Esophagus (tissue), 2 donors: ENCODE results near the gene ZCWPW2. TPM values are rescaled to one million over a fixed set of nuclear protein-coding genes. Genes with fewer than 3 reads are reported as not detected.

Experiments
- H3K27ac ChIP-seq, 2 donors: one replicate each; pipeline ENCODE4 v1.5.1; 2013; ENCODE audit warnings: low read depth in 2 of 2, mild to moderate bottlenecking in 2 of 2, inconsistent platforms in 1 of 2, low read length in 1 of 2, moderate library complexity in 1 of 2
- H3K27me3 ChIP-seq, 2 donors: one replicate each; pipeline ENCODE4 v1.6.1; 2013; ENCODE audit warnings: low read length in 2 of 2, control low read depth in 1 of 2, mild to moderate bottlenecking in 1 of 2; ENCODE audit not compliant: insufficient read depth in 2 of 2, control insufficient read depth in 1 of 2
- H3K36me3 ChIP-seq, 2 donors: one replicate each; pipeline ENCODE4 v1.6.1; 2013; ENCODE audit warnings: low read length in 1 of 2; ENCODE audit not compliant: control insufficient read depth in 2 of 2, insufficient read depth in 2 of 2
- H3K4me1 ChIP-seq, 2 donors: one replicate each; pipeline ENCODE4 v1.6.1; 2013; ENCODE audit warnings: low read length in 1 of 2; ENCODE audit not compliant: control insufficient read depth in 2 of 2, insufficient read depth in 2 of 2
- H3K4me3 ChIP-seq, 2 donors: one replicate each; pipeline ENCODE4 v1.5.1; 2013; ENCODE audit warnings: low read length in 2 of 2, mild to moderate bottlenecking in 2 of 2, low read depth in 1 of 2, moderate library complexity in 1 of 2
- H3K9me3 ChIP-seq, 2 donors: one replicate each; pipeline ENCODE4 v1.6.1; 2013; ENCODE audit warnings: mild to moderate bottlenecking in 2 of 2, low read depth in 1 of 2, low read length in 1 of 2, moderate library complexity in 1 of 2; ENCODE audit not compliant: control insufficient read depth in 2 of 2, insufficient read depth in 1 of 2
- WGBS, 2 donors: extraction: QIAGEN DNeasy Blood & Tissue Kit; methylation state at CpG; one replicate each; pipeline ENCODE4 v1.1.7; 2013; 5-methylcytosine and 5-hydroxymethylcytosine counted together
- polyA plus RNA-seq, 2 donors: library from polyadenylated mRNA; stranded (reverse); fragments of 200-250 nt; gene quantifications; one replicate each; pipeline ENCODE4 v1.2.3, GENCODE V29; 2013
- donor health status: healthy with polysubstance abuse.
- donor health status: Bipolar disorder and iron deficiency.

The ZCWPW2 gene
- polyA plus RNA-seq, 2 donors: 0.28 to 0.29 TPM

- H3K27me3 ChIP-seq: no peaks in the 10 kb centered on the region
- 0 to 1% methylated on average over 16 of the region's 16 CpGs for WGBS, 2 donors
- H3K9me3 ChIP-seq: peaks cover 0 to 3% of the 10 kb centered on the region in 2 donors
- H3K36me3 ChIP-seq: peaks cover 0 to 2% of the 10 kb centered on the region in 2 donors
- H3K27ac ChIP-seq: peak overlapping the region; percentile 95 to 99
- H3K4me1 ChIP-seq: no peaks in the 10 kb centered on the region
- peak overlapping the region; percentile 79 to 87 for H3K4me3 ChIP-seq
Measured at GRCh38 chr3:28348265-28348628, 274 bp upstream of the ZCWPW2 start.

GRCh38 chr3:28349469-28350000, 1.0 kb downstream of the ZCWPW2 start:
- H3K36me3 ChIP-seq: peaks cover 0 to 2% of the 10 kb centered on the region in 2 donors
- H3K4me3 ChIP-seq: peak overlapping the region; percentile 79 to 87
- no peaks in the 10 kb centered on the region for H3K27me3 ChIP-seq
- no peaks in the 10 kb centered on the region for H3K4me1 ChIP-seq
- peak overlapping the region; percentile 95 to 99 for H3K27ac ChIP-seq
- H3K9me3 ChIP-seq: peaks cover 0 to 3% of the 10 kb centered on the region in 2 donors
- 18 to 23% methylated on average over 13 of the region's 13 CpGs for WGBS, 2 donors

GRCh38 chr3:28376424-28376823, 27.9 kb downstream of the ZCWPW2 start:
- Histone ChIP-seq H3K9me3 (no peaks in the 10 kb centered on the region), H3K27ac (no peak overlapping the region), H3K4me1 (no peaks in the 10 kb centered on the region), H3K4me3 (no peak overlapping the region), H3K27me3 (no peaks in the 10 kb centered on the region), H3K36me3 (no peaks in the 10 kb centered on the region)
- 84 to 87% methylated on average over 4 of the region's 4 CpGs for WGBS, 2 donors

GRCh38 chr3:28386049-28386448, 37.5 kb downstream of the ZCWPW2 start:
- Histone ChIP-seq H3K4me1 (no peaks in the 10 kb centered on the region), H3K4me3 (no peak overlapping the region), H3K36me3 (no peaks in the 10 kb centered on the region), H3K27me3 (no peaks in the 10 kb centered on the region), H3K27ac (no peak overlapping the region), H3K9me3 (no peaks in the 10 kb centered on the region)
- WGBS, 2 donors: 88 to 92% methylated on average over 5 of the region's 5 CpGs

GRCh38 chr3:28388978-28389377, 40.5 kb downstream of the ZCWPW2 start:
- Histone ChIP-seq H3K9me3 (no peaks in the 10 kb centered on the region), H3K27ac (no peak overlapping the region), H3K4me3 (no peak overlapping the region), H3K27me3 (no peaks in the 10 kb centered on the region), H3K4me1 (no peaks in the 10 kb centered on the region), H3K36me3 (no peaks in the 10 kb centered on the region)
- 77 to 88% methylated on average over 1 of the region's 1 CpG for WGBS, 2 donors

GRCh38 chr3:28399206-28399605, 50.7 kb downstream of the ZCWPW2 start:
- Histone ChIP-seq H3K27ac (no peak overlapping the region), H3K9me3 (peaks cover 0 to 4% of the 10 kb centered on the region in 2 donors), H3K27me3 (no peaks in the 10 kb centered on the region), H3K4me3 (no peak overlapping the region), H3K36me3 (no peaks in the 10 kb centered on the region), H3K4me1 (no peaks in the 10 kb centered on the region)
- WGBS, 2 donors: 94 to 95% methylated on average over 3 of the region's 3 CpGs

GRCh38 chr3:28406241-28406640, 57.7 kb downstream of the ZCWPW2 start:
- Histone ChIP-seq H3K27ac (no peak overlapping the region), H3K4me3 (no peak overlapping the region), H3K4me1 (no peaks in the 10 kb centered on the region), H3K9me3 (no peaks in the 10 kb centered on the region), H3K27me3 (no peaks in the 10 kb centered on the region), H3K36me3 (no peaks in the 10 kb centered on the region)
- 65 to 69% methylated on average over 1 of the region's 1 CpG for WGBS, 2 donors

- Histone ChIP-seq H3K27me3 (no peaks in the 10 kb centered on the region), H3K9me3 (peaks cover 0 to 2% of the 10 kb centered on the region in 2 donors), H3K4me1 (no peaks in the 10 kb centered on the region)
Measured at GRCh38 chr3:28449398-28449797, 100.9 kb downstream of the ZCWPW2 start.

GRCh38 chr3:28462866-28463265, 114.3 kb downstream of the ZCWPW2 start:
- Histone ChIP-seq H3K9me3 (no peaks in the 10 kb centered on the region), H3K4me3 (no peak overlapping the region), H3K27me3 (no peaks in the 10 kb centered on the region), H3K27ac (no peak overlapping the region), H3K4me1 (no peaks in the 10 kb centered on the region), H3K36me3 (no peaks in the 10 kb centered on the region)
- WGBS, 2 donors: 31 to 68% methylated on average over 1 of the region's 1 CpG

More at GRCh38 chr3:28449398-28449797, 100.9 kb downstream of the ZCWPW2 start:
- H3K27ac ChIP-seq: no peak overlapping the region
- H3K4me3 ChIP-seq: no peak overlapping the region
- H3K36me3 ChIP-seq: no peaks in the 10 kb centered on the region

- Histone ChIP-seq H3K9me3 (no peaks in the 10 kb centered on the region), H3K27me3 (no peaks in the 10 kb centered on the region), H3K4me3 (no peak overlapping the region), H3K36me3 (no peaks in the 10 kb centered on the region), H3K27ac (no peak overlapping the region), H3K4me1 (no peaks in the 10 kb centered on the region)
- 92 to 96% methylated on average over 1 of the region's 1 CpG for WGBS, 2 donors
Measured at GRCh38 chr3:28467414-28467813, 118.9 kb downstream of the ZCWPW2 start.
